GM18517 (cell line): ENCODE data around the gene ATF2.
"Not testable (repeated sequence)": the region's sequence is repeated elsewhere in the genome, so short reads cannot be mapped to it uniquely, and the experiment has no call there.

Experiments
- ATAC-seq: cut with Tn5 transposase; IDR thresholded peaks from one replicate; pipeline ENCODE4 v1.9.1; 2021; ENCODE audit warnings: mild to moderate bottlenecking, moderate library complexity; ENCODE audit not compliant: unreplicated experiment

The ATF2 gene

GRCh38 chr2:175101514-175101913 lies 66.5 kb downstream of the ATF2 start:
- ATAC-seq = no peak

GRCh38 chr2:175097297-175097696 lies 70.7 kb downstream of the ATF2 start:
- no peak for ATAC-seq

GRCh38 chr2:175084117-175084516 lies 83.9 kb downstream of the ATF2 start:
- ATAC-seq = not testable (repeated sequence)

- no peak for ATAC-seq
Measured at GRCh38 chr2:175080479-175080878, 87.5 kb downstream of the ATF2 start.

- no peak for ATAC-seq
Measured at GRCh38 chr2:175076272-175076671, 91.7 kb downstream of the ATF2 start.

- ATAC-seq = no peak
Measured at GRCh38 chr2:175074478-175074877, 93.5 kb downstream of the ATF2 start.

GRCh38 chr2:175068534-175068933 lies 99.5 kb downstream of the ATF2 start:
- ATAC-seq = no peak

GRCh38 chr2:175066411-175066810 lies 101.6 kb downstream of the ATF2 start:
- ATAC-seq = no peak

GRCh38 chr2:175064797-175065196 lies 103.2 kb downstream of the ATF2 start:
- no peak for ATAC-seq

GRCh38 chr2:175063741-175064140 lies 104.3 kb downstream of the ATF2 start:
- no peak for ATAC-seq

- no peak for ATAC-seq
Measured at GRCh38 chr2:175062787-175063585, 105.0 kb downstream of the ATF2 start.

- no peak for ATAC-seq
Measured at GRCh38 chr2:175057078-175057685, 110.8 kb downstream of the ATF2 start.

- no peak for ATAC-seq
Measured at GRCh38 chr2:175055993-175056392, 112.0 kb downstream of the ATF2 start.

GRCh38 chr2:175054340-175054739 lies 113.7 kb downstream of the ATF2 start:
- ATAC-seq = no peak

GRCh38 chr2:175049661-175050060 lies 118.3 kb downstream of the ATF2 start:
- ATAC-seq = no peak

- no peak for ATAC-seq
Measured at GRCh38 chr2:175048275-175048674, 119.7 kb downstream of the ATF2 start.

- no peak for ATAC-seq
Measured at GRCh38 chr2:175039490-175039889, 128.5 kb downstream of the ATF2 start.

- no peak for ATAC-seq
Measured at GRCh38 chr2:175039031-175039430, 129.0 kb downstream of the ATF2 start.

- no peak for ATAC-seq
Measured at GRCh38 chr2:175037941-175038340, 130.1 kb downstream of the ATF2 start.

- no peak for ATAC-seq
Measured at GRCh38 chr2:175036582-175037018, 131.4 kb downstream of the ATF2 start.

GRCh38 chr2:175035806-175036205 lies 132.2 kb downstream of the ATF2 start:
- ATAC-seq = no peak

- ATAC-seq = no peak
Measured at GRCh38 chr2:175034716-175035115, 133.3 kb downstream of the ATF2 start.
